SK-N-SH treated with all-trans-retinoic acid at 6 μM for 48 hours (cell line): ENCODE data around the gene PPIL4.

ENCODE experiments used
- ATAC-seq: fragments of 200-7000 bp; cut with Tn5 transposase; 3 replicates; pipeline ENCODE4 v1.9.1; 2020; ENCODE audit warnings: mild to moderate bottlenecking, moderate library complexity
- ESRRG ChIP-seq: fragments of 250-450 bp; sonication (Bioruptor Pico); IDR thresholded peaks from 2 replicates; pipeline ENCODE4 v1.6.1; 2021; ENCODE audit warnings: mild to moderate bottlenecking
- ISL1 ChIP-seq: fragments of 250-450 bp; sonication (Bioruptor Pico); IDR thresholded peaks from 2 replicates; pipeline ENCODE4 v2.1.2; 2022; ENCODE audit warnings: mild to moderate bottlenecking, moderate library complexity
- OSR1 ChIP-seq: fragments of 250-450 bp; sonication (Bioruptor Pico); IDR thresholded peaks from 2 replicates; pipeline ENCODE4 v1.8.0; 2022; ENCODE audit warnings: moderate library complexity, mild to moderate bottlenecking, inconsistent platforms
- PATZ1 ChIP-seq: fragments of 250-450 bp; sonication (Bioruptor Pico); IDR thresholded peaks from 2 replicates; pipeline ENCODE4 v1.8.0; 2020; ENCODE audit warnings: mild to moderate bottlenecking, moderate library complexity, borderline replicate concordance
- PPARA ChIP-seq: fragments of 250-450 bp; sonication (Bioruptor Pico); IDR thresholded peaks from 2 replicates; pipeline ENCODE4 v1.5.0; 2020; ENCODE audit warnings: mild to moderate bottlenecking, borderline replicate concordance
- SNAI2 ChIP-seq: fragments of 250-450 bp; sonication (Bioruptor Pico); IDR thresholded peaks from 2 replicates; pipeline ENCODE4 v1.5.0; 2020; ENCODE audit warnings: mild to moderate bottlenecking, moderate library complexity
- TSHZ2 ChIP-seq: fragments of 250-450 bp; sonication (Bioruptor Pico); IDR thresholded peaks from 2 replicates; pipeline ENCODE4 v1.5.0; 2020; ENCODE audit warnings: mild to moderate bottlenecking, moderate library complexity
- ZC3H10 ChIP-seq: fragments of 250-450 bp; sonication (Bioruptor Pico); IDR thresholded peaks from 2 replicates; pipeline ENCODE4 v1.5.1; 2021; ENCODE audit warnings: mild to moderate bottlenecking, moderate library complexity
- ZFP3 ChIP-seq: fragments of 250-450 bp; sonication (Bioruptor Pico); IDR thresholded peaks from 2 replicates; pipeline ENCODE4 v1.5.0; 2020; ENCODE audit warnings: mild to moderate bottlenecking, moderate library complexity
- ZNF565 ChIP-seq: fragments of 450-650 bp; formaldehyde crosslinking; conservative IDR thresholded peaks from 2 replicates; pipeline ENCODE4 v1.5.0; 2020; ENCODE audit warnings: low read depth, mild to moderate bottlenecking, moderate library complexity
- TF ChIP-seq, protein P1 (sequence below): fragments of 250-450 bp; sonication (Bioruptor Pico); IDR thresholded peaks from 2 replicates; pipeline ENCODE4 v1.8.0; 2021; ENCODE audit warnings: low read depth, mild to moderate bottlenecking, moderate library complexity, borderline replicate concordance
- TF ChIP-seq, protein P2 (sequence below): fragments of 250-450 bp; sonication (Bioruptor Pico); IDR thresholded peaks from 2 replicates; pipeline ENCODE4 v1.5.1; 2021; ENCODE audit warnings: mild to moderate bottlenecking, moderate library complexity
- TF ChIP-seq, protein P3 (sequence below): fragments of 250-450 bp; sonication (Bioruptor Pico); IDR thresholded peaks from 2 replicates; pipeline ENCODE4 v1.5.1; 2020; ENCODE audit warnings: low read depth, mild to moderate bottlenecking, moderate library complexity

The PPIL4 gene

DNA sequence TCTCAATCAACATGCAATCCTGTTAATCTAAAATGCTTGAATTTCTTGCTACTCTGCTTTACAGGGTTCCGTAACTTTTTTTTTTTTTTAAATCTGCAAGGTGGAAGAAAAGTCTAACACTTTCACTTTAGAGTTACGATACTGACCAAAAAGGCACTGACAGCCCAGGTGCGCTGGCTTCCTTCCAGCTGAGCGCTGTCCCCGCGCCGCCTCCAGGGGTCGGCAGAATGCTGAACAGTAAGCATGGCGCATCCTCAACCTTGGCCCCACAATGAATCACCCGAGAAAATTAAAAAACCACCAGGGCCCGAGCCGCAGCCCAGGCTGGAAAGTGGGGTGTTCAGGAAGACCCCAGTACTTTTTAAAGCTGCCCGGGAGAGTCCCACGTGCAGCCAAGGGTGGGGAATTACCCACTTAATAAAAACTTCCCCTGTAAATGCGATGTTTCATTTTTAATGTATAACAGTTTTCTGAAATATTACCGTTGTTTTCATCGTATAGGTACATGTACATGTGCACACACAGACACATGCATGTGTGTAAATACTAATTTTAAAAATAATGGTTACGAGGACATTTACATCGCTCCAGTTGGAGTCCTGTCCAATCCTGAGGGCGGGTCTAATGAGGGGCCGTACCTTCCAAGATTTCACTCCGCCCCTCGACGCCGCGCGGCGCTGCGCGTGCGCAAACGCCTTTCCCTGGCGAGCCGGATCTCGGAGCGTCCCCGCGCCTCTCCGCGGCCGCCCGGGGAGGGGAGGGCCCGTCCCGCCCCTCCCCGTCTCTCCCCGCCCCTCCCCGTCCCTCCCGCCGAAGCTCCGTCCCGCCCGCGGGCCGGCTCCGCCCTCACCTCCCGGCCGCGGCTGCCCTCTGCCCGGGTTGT, 19.9 kb upstream of the PPIL4 start, which contains the start of gene GINM1:
Gene GINM1 (plus strand): TSS at position 849 of the 883 bp plus-strand sequence. CDS start 40 bp downstream, outside the sequence.
- TF ChIP-seq PATZ1 (CRISPR knock-in tag): no peak
- TF ChIP-seq, protein P1, sequence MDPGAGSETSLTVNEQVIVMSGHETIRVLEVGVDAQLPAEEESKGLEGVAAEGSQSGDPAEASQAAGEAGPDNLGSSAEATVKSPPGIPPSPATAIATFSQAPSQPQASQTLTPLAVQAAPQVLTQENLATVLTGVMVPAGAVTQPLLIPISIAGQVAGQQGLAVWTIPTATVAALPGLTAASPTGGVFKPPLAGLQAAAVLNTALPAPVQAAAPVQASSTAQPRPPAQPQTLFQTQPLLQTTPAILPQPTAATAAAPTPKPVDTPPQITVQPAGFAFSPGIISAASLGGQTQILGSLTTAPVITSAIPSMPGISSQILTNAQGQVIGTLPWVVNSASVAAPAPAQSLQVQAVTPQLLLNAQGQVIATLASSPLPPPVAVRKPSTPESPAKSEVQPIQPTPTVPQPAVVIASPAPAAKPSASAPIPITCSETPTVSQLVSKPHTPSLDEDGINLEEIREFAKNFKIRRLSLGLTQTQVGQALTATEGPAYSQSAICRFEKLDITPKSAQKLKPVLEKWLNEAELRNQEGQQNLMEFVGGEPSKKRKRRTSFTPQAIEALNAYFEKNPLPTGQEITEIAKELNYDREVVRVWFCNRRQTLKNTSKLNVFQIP (CRISPR knock-in tag): 0 out of 2 replicates have a peak, but pooled peaks have one; percentile 27
- TF ChIP-seq, all 23 proteins: peak for 1
- peak; percentile 88 for ATAC-seq

GRCh38 chr6:149563928-149564325, 18.1 kb upstream of the PPIL4 start:
- no peak for ATAC-seq
- TF ChIP-seq, protein P2, sequence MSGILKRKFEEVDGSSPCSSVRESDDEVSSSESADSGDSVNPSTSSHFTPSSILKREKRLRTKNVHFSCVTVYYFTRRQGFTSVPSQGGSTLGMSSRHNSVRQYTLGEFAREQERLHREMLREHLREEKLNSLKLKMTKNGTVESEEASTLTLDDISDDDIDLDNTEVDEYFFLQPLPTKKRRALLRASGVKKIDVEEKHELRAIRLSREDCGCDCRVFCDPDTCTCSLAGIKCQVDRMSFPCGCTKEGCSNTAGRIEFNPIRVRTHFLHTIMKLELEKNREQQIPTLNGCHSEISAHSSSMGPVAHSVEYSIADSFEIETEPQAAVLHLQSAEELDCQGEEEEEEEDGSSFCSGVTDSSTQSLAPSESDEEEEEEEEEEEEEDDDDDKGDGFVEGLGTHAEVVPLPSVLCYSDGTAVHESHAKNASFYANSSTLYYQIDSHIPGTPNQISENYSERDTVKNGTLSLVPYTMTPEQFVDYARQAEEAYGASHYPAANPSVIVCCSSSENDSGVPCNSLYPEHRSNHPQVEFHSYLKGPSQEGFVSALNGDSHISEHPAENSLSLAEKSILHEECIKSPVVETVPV (CRISPR knock-in tag): no peak

GRCh38 chr6:149563203-149563927, 17.5 kb upstream of the PPIL4 start:
- peak; percentile 11; the same call in 2 of the 3 replicates for ATAC-seq
- TF ChIP-seq ZNF565 (CRISPR knock-in tag): no peak
- peak; percentile 53; the same call in 1 of the 2 replicates for TF ChIP-seq ISL1
- TF ChIP-seq, protein P3, sequence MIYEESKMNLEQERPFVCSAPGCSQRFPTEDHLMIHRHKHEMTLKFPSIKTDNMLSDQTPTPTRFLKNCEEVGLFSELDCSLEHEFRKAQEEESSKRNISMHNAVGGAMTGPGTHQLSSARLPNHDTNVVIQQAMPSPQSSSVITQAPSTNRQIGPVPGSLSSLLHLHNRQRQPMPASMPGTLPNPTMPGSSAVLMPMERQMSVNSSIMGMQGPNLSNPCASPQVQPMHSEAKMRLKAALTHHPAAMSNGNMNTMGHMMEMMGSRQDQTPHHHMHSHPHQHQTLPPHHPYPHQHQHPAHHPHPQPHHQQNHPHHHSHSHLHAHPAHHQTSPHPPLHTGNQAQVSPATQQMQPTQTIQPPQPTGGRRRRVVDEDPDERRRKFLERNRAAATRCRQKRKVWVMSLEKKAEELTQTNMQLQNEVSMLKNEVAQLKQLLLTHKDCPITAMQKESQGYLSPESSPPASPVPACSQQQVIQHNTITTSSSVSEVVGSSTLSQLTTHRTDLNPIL (CRISPR knock-in tag): no peak
- no peak for TF ChIP-seq ZFP3 (CRISPR knock-in tag)
- TF ChIP-seq ZC3H10 (CRISPR knock-in tag): no peak
- TF ChIP-seq SNAI2 (CRISPR knock-in tag): no peak

DNA sequence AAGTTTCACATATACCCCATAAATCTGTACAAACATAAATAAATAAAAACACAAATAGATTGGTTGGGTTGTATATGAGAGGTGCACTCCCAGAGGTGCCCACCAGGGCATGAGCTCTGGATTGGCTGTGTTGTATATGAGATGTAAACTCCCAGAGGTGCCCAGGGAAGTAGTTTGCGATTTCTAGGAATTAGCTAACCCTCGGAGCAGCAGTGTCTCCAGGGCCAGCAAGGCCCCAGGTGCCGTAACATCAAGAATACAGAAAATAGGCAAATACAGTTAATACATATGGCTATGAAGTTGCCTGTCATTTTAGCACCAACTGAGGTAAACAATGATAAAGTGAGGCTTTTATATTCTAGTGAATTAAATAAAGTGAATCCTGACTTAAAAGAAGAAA, 14.9 kb upstream of the PPIL4 start:
- peak; percentile 76 for ATAC-seq
- TF ChIP-seq ZFP3 (CRISPR knock-in tag): no peak

DNA sequence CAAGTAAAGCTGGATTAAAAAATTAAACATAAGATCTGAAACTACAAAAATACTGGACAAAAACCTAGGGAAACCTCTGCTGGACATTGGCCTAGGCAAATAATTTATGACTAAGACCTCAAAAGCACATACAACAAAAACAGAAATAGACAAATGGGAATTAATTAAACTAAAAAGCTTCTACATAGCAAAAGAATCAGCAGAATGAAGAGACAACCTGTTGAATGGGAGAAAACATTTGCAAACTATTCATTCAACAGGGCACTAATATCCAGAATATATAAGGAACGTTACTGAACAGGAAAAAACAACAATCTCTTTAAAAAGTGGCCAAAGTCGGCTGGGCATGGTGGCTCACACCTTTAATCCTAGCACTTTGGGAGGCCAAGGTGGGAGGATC, 13.5 kb upstream of the PPIL4 start:
- TF ChIP-seq ESRRG (no peak), PPARA (CRISPR knock-in tag) (no peak), TSHZ2 (CRISPR knock-in tag) (no peak), OSR1 (no peak)
- no peak for ATAC-seq
